ENCODE data around the gene ANO6. TPM values are rescaled to one million over a fixed set of nuclear protein-coding genes. Genes with fewer than 3 reads are reported as not detected.

The ANO6 gene
- total and polyA plus RNA-seq, 4 donors: 18.6 to 52.3 (median 29.1) TPM

DNA sequence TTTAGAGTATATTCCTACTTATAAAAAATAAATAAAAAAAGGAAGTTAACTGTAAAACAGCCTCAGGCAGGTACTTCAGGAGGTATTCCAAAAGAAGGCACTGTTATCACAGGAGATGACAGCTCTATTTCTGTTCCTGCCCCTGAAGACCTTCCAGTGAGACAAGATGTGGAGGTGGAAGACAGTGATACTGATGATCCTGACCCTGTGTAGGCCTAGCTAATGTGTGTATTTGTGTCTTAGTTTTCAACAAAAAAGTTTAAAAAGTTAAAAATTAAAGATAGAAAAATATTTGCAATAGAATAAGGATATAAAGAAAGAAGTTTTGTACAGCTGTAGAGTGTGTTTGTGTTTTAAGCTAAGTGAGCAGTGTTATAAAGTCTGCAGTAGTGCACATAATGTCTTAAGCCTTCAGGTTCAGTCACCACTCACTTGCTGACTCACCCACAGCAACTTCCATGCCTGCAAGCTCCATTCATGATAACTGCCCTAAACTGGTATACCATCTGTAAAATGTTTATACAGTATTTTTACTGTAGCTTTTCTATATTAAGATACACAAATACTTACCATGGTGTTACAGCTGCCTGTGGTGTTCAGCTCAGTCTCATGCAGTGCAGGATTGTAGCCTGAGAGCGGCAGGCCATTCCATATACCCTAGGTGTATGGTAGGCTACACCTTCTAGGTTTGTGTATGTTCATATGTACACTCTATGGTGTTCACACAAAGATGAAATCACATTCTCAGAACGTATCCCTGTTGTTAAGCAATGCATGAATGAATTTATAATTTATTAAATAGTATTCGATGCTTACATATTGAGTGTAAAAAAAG, 121.1 kb downstream of the ANO6 start:
- no peak overlapping the region for H3K27ac ChIP-seq (ENCODE audit: low read depth in 1 of 2, low read length in 2 of 2)
- no peak overlapping the region for H3K9ac ChIP-seq (ENCODE audit: low read depth in 1 of 2, low read length in 2 of 2)
- H3K27me3 ChIP-seq (ENCODE audit: control insufficient read depth in 4 of 4, insufficient read depth in 4 of 4, low read length in 3 of 4): no peaks in the 10 kb centered on the region
- H3K36me3 ChIP-seq (ENCODE audit: control insufficient read depth in 4 of 4, insufficient read depth in 3 of 4, low read depth in 1 of 4, low read length in 3 of 4): peaks cover 0 to 2% (median 0%) of the 10 kb centered on the region in 4 donors
- DNase-seq (ENCODE audit: low spot score): no peak
- no peak overlapping the region for H3K4me3 ChIP-seq (ENCODE audit: low read depth in 1 of 3, low read length in 3 of 3)
- no peaks in the 10 kb centered on the region for H3K9me3 ChIP-seq (ENCODE audit: control insufficient read depth in 4 of 4, low read length in 3 of 4)
- 97% methylated on average over 3 of the region's 3 CpGs for WGBS
- TF ChIP-seq, protein P1, sequence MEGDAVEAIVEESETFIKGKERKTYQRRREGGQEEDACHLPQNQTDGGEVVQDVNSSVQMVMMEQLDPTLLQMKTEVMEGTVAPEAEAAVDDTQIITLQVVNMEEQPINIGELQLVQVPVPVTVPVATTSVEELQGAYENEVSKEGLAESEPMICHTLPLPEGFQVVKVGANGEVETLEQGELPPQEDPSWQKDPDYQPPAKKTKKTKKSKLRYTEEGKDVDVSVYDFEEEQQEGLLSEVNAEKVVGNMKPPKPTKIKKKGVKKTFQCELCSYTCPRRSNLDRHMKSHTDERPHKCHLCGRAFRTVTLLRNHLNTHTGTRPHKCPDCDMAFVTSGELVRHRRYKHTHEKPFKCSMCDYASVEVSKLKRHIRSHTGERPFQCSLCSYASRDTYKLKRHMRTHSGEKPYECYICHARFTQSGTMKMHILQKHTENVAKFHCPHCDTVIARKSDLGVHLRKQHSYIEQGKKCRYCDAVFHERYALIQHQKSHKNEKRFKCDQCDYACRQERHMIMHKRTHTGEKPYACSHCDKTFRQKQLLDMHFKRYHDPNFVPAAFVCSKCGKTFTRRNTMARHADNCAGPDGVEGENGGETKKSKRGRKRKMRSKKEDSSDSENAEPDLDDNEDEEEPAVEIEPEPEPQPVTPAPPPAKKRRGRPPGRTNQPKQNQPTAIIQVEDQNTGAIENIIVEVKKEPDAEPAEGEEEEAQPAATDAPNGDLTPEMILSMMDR (IDR thresholded peaks at IDR 0.05; ENCODE audit: low read depth, low read length, missing input control): no peak
- TF ChIP-seq HNF4G (IDR thresholded peaks at IDR 0.05): no peak
- TF ChIP-seq FOXA1 (IDR thresholded peaks at IDR 0.05): no peak
- TF ChIP-seq, protein P2, sequence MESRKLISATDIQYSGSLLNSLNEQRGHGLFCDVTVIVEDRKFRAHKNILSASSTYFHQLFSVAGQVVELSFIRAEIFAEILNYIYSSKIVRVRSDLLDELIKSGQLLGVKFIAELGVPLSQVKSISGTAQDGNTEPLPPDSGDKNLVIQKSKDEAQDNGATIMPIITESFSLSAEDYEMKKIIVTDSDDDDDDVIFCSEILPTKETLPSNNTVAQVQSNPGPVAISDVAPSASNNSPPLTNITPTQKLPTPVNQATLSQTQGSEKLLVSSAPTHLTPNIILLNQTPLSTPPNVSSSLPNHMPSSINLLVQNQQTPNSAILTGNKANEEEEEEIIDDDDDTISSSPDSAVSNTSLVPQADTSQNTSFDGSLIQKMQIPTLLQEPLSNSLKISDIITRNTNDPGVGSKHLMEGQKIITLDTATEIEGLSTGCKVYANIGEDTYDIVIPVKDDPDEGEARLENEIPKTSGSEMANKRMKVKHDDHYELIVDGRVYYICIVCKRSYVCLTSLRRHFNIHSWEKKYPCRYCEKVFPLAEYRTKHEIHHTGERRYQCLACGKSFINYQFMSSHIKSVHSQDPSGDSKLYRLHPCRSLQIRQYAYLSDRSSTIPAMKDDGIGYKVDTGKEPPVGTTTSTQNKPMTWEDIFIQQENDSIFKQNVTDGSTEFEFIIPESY (IDR thresholded peaks at IDR 0.05): no peak
- no peak for TF ChIP-seq GABPA (IDR thresholded peaks at IDR 0.05 in 1 of 2, conservative IDR thresholded peaks at IDR 0.05 in 1 of 2)
- TF ChIP-seq NR2F2 (IDR thresholded peaks at IDR 0.05): no peak
- no peak for TF ChIP-seq YY1 (IDR thresholded peaks at IDR 0.05)
- no peak for TF ChIP-seq JUND (IDR thresholded peaks at IDR 0.05)
- no peak for TF ChIP-seq EGR1 (IDR thresholded peaks at IDR 0.05; ENCODE audit: low read depth in 2 of 2)
- TF ChIP-seq RXRA (IDR thresholded peaks at IDR 0.05): no peak
- no peak for TF ChIP-seq SP1 (IDR thresholded peaks at IDR 0.05)
- H3K4me1 ChIP-seq (ENCODE audit: control insufficient read depth in 4 of 4, insufficient read depth in 4 of 4, low read length in 3 of 4): no peaks in the 10 kb centered on the region

- TF ChIP-seq YY1 (IDR thresholded peaks at IDR 0.05) (no peak), FOXA2 (IDR thresholded peaks at IDR 0.05) (no peak), FOXA1 (IDR thresholded peaks at IDR 0.05) (no peak), MAX (IDR thresholded peaks at IDR 0.05) (no peak), ATF3 (IDR thresholded peaks at IDR 0.05) (no peak), RAD21 (IDR thresholded peaks at IDR 0.05) (no peak), RXRA (IDR thresholded peaks at IDR 0.05) (no peak), JUND (IDR thresholded peaks at IDR 0.05) (no peak), GABPA (IDR thresholded peaks at IDR 0.05 in 1 of 2, conservative IDR thresholded peaks at IDR 0.05 in 1 of 2) (no peak), EGR1 (IDR thresholded peaks at IDR 0.05; ENCODE audit: low read depth in 2 of 2) (no peak), NR2F2 (IDR thresholded peaks at IDR 0.05) (no peak)
- TF ChIP-seq, protein P3, sequence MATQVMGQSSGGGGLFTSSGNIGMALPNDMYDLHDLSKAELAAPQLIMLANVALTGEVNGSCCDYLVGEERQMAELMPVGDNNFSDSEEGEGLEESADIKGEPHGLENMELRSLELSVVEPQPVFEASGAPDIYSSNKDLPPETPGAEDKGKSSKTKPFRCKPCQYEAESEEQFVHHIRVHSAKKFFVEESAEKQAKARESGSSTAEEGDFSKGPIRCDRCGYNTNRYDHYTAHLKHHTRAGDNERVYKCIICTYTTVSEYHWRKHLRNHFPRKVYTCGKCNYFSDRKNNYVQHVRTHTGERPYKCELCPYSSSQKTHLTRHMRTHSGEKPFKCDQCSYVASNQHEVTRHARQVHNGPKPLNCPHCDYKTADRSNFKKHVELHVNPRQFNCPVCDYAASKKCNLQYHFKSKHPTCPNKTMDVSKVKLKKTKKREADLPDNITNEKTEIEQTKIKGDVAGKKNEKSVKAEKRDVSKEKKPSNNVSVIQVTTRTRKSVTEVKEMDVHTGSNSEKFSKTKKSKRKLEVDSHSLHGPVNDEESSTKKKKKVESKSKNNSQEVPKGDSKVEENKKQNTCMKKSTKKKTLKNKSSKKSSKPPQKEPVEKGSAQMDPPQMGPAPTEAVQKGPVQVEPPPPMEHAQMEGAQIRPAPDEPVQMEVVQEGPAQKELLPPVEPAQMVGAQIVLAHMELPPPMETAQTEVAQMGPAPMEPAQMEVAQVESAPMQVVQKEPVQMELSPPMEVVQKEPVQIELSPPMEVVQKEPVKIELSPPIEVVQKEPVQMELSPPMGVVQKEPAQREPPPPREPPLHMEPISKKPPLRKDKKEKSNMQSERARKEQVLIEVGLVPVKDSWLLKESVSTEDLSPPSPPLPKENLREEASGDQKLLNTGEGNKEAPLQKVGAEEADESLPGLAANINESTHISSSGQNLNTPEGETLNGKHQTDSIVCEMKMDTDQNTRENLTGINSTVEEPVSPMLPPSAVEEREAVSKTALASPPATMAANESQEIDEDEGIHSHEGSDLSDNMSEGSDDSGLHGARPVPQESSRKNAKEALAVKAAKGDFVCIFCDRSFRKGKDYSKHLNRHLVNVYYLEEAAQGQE (IDR thresholded peaks at IDR 0.05): no peak
- TF ChIP-seq, protein P2 (IDR thresholded peaks at IDR 0.05): no peak
- Histone ChIP-seq H3K9ac (ENCODE audit: low read depth in 1 of 2, low read length in 2 of 2) (no peak overlapping the region), H3K36me3 (ENCODE audit: control insufficient read depth in 4 of 4, insufficient read depth in 3 of 4, low read depth in 1 of 4, low read length in 3 of 4) (peaks cover 0 to 2% (median 0%) of the 10 kb centered on the region in 4 donors), H3K4me3 (ENCODE audit: low read depth in 1 of 3, low read length in 3 of 3) (no peak overlapping the region), H3K27ac (ENCODE audit: low read depth in 1 of 2, low read length in 2 of 2) (no peak overlapping the region), H3K9me3 (ENCODE audit: control insufficient read depth in 4 of 4, low read length in 3 of 4) (no peaks in the 10 kb centered on the region), H3K4me1 (ENCODE audit: control insufficient read depth in 4 of 4, insufficient read depth in 4 of 4, low read length in 3 of 4) (no peaks in the 10 kb centered on the region), H3K27me3 (ENCODE audit: control insufficient read depth in 4 of 4, insufficient read depth in 4 of 4, low read length in 3 of 4) (no peaks in the 10 kb centered on the region)
- no peak for DNase-seq (ENCODE audit: low spot score)
These were observed 121.9 kb downstream of the ANO6 start for GRCh38 chr12:45337835-45338234.

All from liver (tissue), 9 donors.